Osteoblast (primary cell): ENCODE results near the gene SHMT1. TPM values are rescaled to one million over a fixed set of nuclear protein-coding genes. Genes with fewer than 3 reads are reported as not detected.
"Not testable (repeated sequence)": the region's sequence is repeated elsewhere in the genome, so short reads cannot be mapped to it uniquely, and the experiment has no call there.

Experiments
- DNase-seq: peaks from one replicate; pipeline ENCODE4 v3.0.0; 2011; ENCODE audit warnings: low spot score, mixed read lengths; ENCODE audit not compliant: insufficient read length; ENCODE audit errors: missing footprints
- H2AFZ ChIP-seq: 2 replicates; pipeline ENCODE4 v1.6.0; 2011; ENCODE audit warnings: mild to moderate bottlenecking, low read length
- H3K27ac ChIP-seq: 2 replicates; pipeline ENCODE4 v1.5.1; 2011; ENCODE audit warnings: mild to moderate bottlenecking, low read depth, low read length, moderate library complexity
- H3K27me3 ChIP-seq: 2 replicates; pipeline ENCODE4 v1.6.0; 2012; ENCODE audit warnings: mild to moderate bottlenecking, control low read depth, inconsistent platforms, low read length, moderate library complexity; ENCODE audit not compliant: insufficient read depth
- H3K36me3 ChIP-seq: 2 replicates; pipeline ENCODE4 v1.5.1; 2011; ENCODE audit warnings: mild to moderate bottlenecking, low read length, control low read depth, moderate library complexity; ENCODE audit not compliant: insufficient read depth
- H3K4me1 ChIP-seq: 2 replicates; pipeline ENCODE4 v1.5.1; 2011; ENCODE audit warnings: mild to moderate bottlenecking, low read length, control low read depth, moderate library complexity; ENCODE audit not compliant: insufficient read depth
- H3K4me2 ChIP-seq: 2 replicates; pipeline ENCODE4 v1.6.0; 2011; ENCODE audit warnings: mild to moderate bottlenecking, low read length; ENCODE audit not compliant: insufficient read depth
- H3K4me3 ChIP-seq: fragments of 200-600 bp; sonication (generic); 3 replicates; pipeline ENCODE4 v1.5.1; 2012; ENCODE audit warnings: mild to moderate bottlenecking, low read length, inconsistent platforms; ENCODE audit not compliant: insufficient read depth
- H3K79me2 ChIP-seq: 2 replicates; pipeline ENCODE4 v1.6.0; 2012; ENCODE audit warnings: mild to moderate bottlenecking, low read length, control low read depth, inconsistent platforms; ENCODE audit not compliant: insufficient read depth
- H3K9me3 ChIP-seq: 2 replicates; pipeline ENCODE4 v1.5.1; 2011; ENCODE audit warnings: low read depth, low read length, control low read depth
- H4K20me1 ChIP-seq: 2 replicates; pipeline ENCODE4 v1.6.0; 2012; ENCODE audit warnings: mild to moderate bottlenecking, low read length, control low read depth; ENCODE audit not compliant: insufficient read depth
- CTCF ChIP-seq: IDR thresholded peaks from 2 replicates; pipeline ENCODE4 v1.5.1; 2011; ENCODE audit warnings: mild to moderate bottlenecking, low read depth, low read length, moderate library complexity; ENCODE audit errors: extremely low read depth
- total RNA-seq: library from RNA; depleted of rRNA; stranded (reverse); fragments of >200 nt; gene quantifications from 2 replicates; pipeline ENCODE4 v1.2.3, GENCODE V29; 2012

SHMT1 gene
- total RNA-seq, 1 donor = 19.5 TPM

GRCh38 chr17:18314731-18315561 is 48.4 kb downstream of the SHMT1 start, which contains the start of the genes SMCR8 and TOP3A:
Gene SMCR8 (plus strand): TSS chr17:18315293. CDS start chr17:18315790, 497 bp downstream.
Gene TOP3A (minus strand): TSS chr17:18314994. CDS start chr17:18314778, 216 bp downstream.
- no peaks in the 10 kb centered on the region for H3K9me3 ChIP-seq
- peaks cover 51% of the 10 kb centered on the region for H4K20me1 ChIP-seq
- peaks cover 39% of the 10 kb centered on the region for H3K36me3 ChIP-seq
- peak within 1 kb of the TSS; percentile 96 for H2AFZ ChIP-seq
- TF ChIP-seq CTCF = no peak
- peak within 1 kb of the TSS; percentile 99 for H3K4me2 ChIP-seq
- H3K4me1 ChIP-seq = peaks cover 37% of the 10 kb centered on the region
- H3K27me3 ChIP-seq = no peaks in the 10 kb centered on the region
- peaks cover 93% of the 10 kb centered on the region for H3K79me2 ChIP-seq
- H3K27ac ChIP-seq = peak within 1 kb of the TSS; percentile 93
- peak within 1 kb of the TSS; percentile 96 for H3K4me3 ChIP-seq
- DNase-seq = peak; percentile 98

GRCh38 chr17:18314059-18314730 is 49.2 kb downstream of the SHMT1 start:
- H2AFZ ChIP-seq = peak overlapping the region; percentile 95
- H3K27ac ChIP-seq = peak overlapping the region; percentile 93
- DNase-seq = peak; percentile 47
- peak overlapping the region; percentile 96 for H3K4me3 ChIP-seq
- H3K36me3 ChIP-seq = peaks cover 35% of the 10 kb centered on the region
- peaks cover 91% of the 10 kb centered on the region for H3K79me2 ChIP-seq
- peak overlapping the region; percentile 99 for H3K4me2 ChIP-seq
- H3K9me3 ChIP-seq = no peaks in the 10 kb centered on the region
- H3K27me3 ChIP-seq = no peaks in the 10 kb centered on the region
- H4K20me1 ChIP-seq = peaks cover 43% of the 10 kb centered on the region
- no peak for TF ChIP-seq CTCF
- peaks cover 37% of the 10 kb centered on the region for H3K4me1 ChIP-seq

- Histone ChIP-seq H3K9me3 (no peaks in the 10 kb centered on the region), H3K27ac (peak overlapping the region; percentile 68), H3K36me3 (peaks cover 49% of the 10 kb centered on the region), H3K4me3 (no peak overlapping the region), H4K20me1 (peaks cover 14% of the 10 kb centered on the region), H3K79me2 (peaks cover 50% of the 10 kb centered on the region), H3K4me2 (no peak overlapping the region), H3K4me1 (peaks cover 12% of the 10 kb centered on the region), H2AFZ (no peak overlapping the region), H3K27me3 (no peaks in the 10 kb centered on the region)
- TF ChIP-seq CTCF = no peak
- no peak for DNase-seq
Measured at GRCh38 chr17:18309202-18309601, 54.1 kb downstream of the SHMT1 start.

- H3K9me3 ChIP-seq, H3K4me3 ChIP-seq, H3K27ac ChIP-seq, H2AFZ ChIP-seq, H3K4me2 ChIP-seq, H3K27me3 ChIP-seq, H4K20me1 ChIP-seq, DNase-seq, H3K4me1 ChIP-seq, H3K79me2 ChIP-seq: not testable (repeated sequence)
- peaks cover 77% of the 10 kb centered on the region for H3K36me3 ChIP-seq
Measured at GRCh38 chr17:18303206-18303605, 60.1 kb downstream of the SHMT1 start.
